Left ventricle myocardium superior (tissue), 1 donor: ENCODE data around the gene MYCBPAP. TPM values are rescaled to one million over a fixed set of nuclear protein-coding genes. Genes with fewer than 3 reads are reported as not detected.
A peak's percentile ranks its signal among the peaks of the same experiment; 100 is the strongest.

Experiments
- ATAC-seq: fragments of 200-7000 bp; cut with Tn5 transposase; one replicate; pipeline ENCODE4 v1.9.1; 2020; ENCODE audit warnings: mild to moderate bottlenecking, moderate library complexity
- DNase-seq: peaks from one replicate; pipeline ENCODE4 v3.0.0-alpha.2; 2020
- intact Hi-C: fragments of 100-400 bp; cut with micrococcal nuclease; formaldehyde crosslinking; loops from one replicate; pipeline ENCODE4 v1.11.0; 2022
- total RNA-seq: library from RNA; stranded (reverse); fragmentation: NEBNext Ultra II Directional; extraction: Animal tissue kit (Norgen Biotek cat#: 25700); gene quantifications from one replicate; pipeline ENCODE4 v1.2.1, GENCODE V29; 2021
- donor health status: DM: no; HTN: yes; CAD: no; lungs with severe emphysema.

The MYCBPAP gene
- total RNA-seq, 1 donor from 2014 or later: 0.55 TPM

DNA sequence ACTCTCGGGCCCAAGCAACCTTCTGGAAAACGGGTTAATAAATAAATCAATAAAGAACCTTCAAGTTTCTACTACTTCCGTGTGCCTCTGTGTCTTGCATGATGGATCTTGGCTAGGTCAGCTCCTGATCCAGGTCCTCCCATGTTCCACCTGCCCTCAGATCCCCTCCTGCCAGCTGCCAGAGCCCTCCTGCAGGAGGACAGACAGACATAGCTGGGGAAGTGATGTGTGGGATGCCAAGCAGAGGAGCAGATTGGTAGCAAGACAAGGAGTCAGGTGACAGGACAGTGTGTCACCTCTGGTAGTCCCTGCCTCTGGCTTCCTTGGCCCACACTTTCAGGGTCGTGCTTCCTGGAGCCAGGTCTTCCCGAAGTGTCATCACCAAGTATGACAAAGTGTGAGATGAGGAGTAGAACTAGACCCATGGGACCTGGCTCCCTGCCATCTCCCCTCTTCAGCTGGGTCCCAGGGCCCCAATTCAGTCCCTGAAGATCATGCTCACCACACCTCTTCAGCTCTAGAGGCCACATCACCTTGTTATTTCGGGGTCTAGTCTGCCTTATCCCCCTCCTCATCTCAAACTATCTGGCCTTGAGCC is 23.3 kb downstream of the MYCBPAP start:
- ATAC-seq: no peak
- no peak for DNase-seq
- intact Hi-C loops: no loop called here

- DNase-seq (no peak), ATAC-seq (peak; percentile 43)
- intact Hi-C loops: no loop called here
These were observed 24.3 kb downstream of the MYCBPAP start, which contains the start of gene EPN3 for GRCh38 chr17:50532452-50533024. Gene EPN3 (plus strand): TSS chr17:50532735. CDS start chr17:50536557, 3,822 bp downstream.

GRCh38 chr17:50533185-50533584 is 24.9 kb downstream of the MYCBPAP start:
- intact Hi-C loops: no loop called here
- DNase-seq (no peak), ATAC-seq (peak; percentile 36)

- peak; percentile 91 for DNase-seq
- ATAC-seq: peak; percentile 88
- intact Hi-C loops: no loop called here
These were observed 25.5 kb downstream of the MYCBPAP start for GRCh38 chr17:50533720-50534148.

DNA sequence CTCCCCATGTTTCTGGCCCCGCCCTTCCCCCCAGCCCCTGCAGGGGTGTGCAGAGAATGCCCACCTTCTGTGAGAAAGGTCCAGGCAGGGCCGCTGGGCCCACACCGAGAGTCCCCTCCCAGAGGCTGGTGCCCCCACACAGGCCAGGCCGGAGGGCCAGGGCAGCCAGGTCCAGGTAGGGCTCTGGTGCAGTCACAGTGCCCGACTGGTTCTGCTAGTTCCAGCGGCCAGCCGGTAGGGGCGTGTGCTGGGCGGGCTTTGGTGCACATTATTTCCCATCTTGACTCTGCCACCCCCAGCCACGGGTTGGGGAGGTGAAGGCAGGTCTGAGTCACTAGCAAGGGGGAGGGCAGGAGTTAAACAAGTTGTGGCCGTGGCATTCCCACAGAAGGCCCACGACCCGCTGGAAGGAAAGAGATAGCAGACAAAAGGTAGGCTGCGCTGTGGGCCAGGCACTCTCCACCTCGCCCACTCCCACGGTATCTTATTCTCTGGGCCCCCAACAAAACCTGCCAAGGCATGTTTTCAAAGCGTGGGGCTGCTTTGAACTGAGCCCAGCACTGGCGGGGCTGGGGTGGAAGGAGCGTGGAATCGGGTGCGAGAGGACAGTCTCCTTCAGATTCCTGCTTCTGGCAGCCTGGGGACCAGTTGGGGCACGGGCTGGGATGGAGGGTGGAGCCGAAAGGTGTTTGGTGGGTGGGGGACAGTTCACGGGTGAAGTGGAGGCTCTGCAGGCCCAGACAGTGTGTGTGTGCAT is 26.2 kb downstream of the MYCBPAP start:
- intact Hi-C loops: no loop called here
- ATAC-seq: peak; percentile 64
- DNase-seq: peak; percentile 59

- ATAC-seq (no peak), DNase-seq (no peak)
- intact Hi-C loops: no loop called here
These were observed 26.7 kb downstream of the MYCBPAP start for GRCh38 chr17:50534979-50535326.

DNA sequence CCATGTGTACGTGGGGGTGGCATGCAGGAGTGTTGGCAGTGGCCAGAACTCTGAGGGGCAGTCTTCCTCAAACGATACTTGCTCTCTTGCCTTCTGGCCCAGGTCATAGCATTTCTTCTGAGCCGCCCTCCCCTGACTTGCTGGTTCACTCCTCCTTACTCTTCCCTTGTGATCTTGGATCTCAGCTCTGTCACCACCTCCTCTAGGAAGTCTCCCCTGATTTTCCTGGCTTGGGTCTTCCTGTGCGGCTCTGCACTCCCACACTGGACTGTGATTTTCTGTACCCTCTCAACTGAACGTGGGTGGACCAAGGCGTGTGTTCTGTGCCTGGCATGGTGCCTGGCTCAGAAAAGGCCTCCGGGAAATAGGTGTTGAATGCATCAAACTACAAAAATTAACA is 27.2 kb downstream of the MYCBPAP start:
- ATAC-seq: no peak
- intact Hi-C loops: no loop called here
- no peak for DNase-seq

GRCh38 chr17:50536683-50537646 is 28.7 kb downstream of the MYCBPAP start:
- DNase-seq (no peak), ATAC-seq (no peak)
- intact Hi-C loops: no loop called here

- intact Hi-C loops: no loop called here
- DNase-seq (no peak), ATAC-seq (no peak)
These were observed 29.7 kb downstream of the MYCBPAP start for GRCh38 chr17:50537721-50538548.

GRCh38 chr17:50538549-50539410 is 30.5 kb downstream of the MYCBPAP start:
- intact Hi-C loops: no loop called here
- ATAC-seq: no peak
- DNase-seq: no peak

- intact Hi-C loops: loop anchor here (5.0 kb wide), 1 partner anchor 58 kb away; no protein-coding TSS in a partner anchor
- DNase-seq (no peak), ATAC-seq (no peak)
These were observed 31.7 kb downstream of the MYCBPAP start for GRCh38 chr17:50539762-50540559.

DNA sequence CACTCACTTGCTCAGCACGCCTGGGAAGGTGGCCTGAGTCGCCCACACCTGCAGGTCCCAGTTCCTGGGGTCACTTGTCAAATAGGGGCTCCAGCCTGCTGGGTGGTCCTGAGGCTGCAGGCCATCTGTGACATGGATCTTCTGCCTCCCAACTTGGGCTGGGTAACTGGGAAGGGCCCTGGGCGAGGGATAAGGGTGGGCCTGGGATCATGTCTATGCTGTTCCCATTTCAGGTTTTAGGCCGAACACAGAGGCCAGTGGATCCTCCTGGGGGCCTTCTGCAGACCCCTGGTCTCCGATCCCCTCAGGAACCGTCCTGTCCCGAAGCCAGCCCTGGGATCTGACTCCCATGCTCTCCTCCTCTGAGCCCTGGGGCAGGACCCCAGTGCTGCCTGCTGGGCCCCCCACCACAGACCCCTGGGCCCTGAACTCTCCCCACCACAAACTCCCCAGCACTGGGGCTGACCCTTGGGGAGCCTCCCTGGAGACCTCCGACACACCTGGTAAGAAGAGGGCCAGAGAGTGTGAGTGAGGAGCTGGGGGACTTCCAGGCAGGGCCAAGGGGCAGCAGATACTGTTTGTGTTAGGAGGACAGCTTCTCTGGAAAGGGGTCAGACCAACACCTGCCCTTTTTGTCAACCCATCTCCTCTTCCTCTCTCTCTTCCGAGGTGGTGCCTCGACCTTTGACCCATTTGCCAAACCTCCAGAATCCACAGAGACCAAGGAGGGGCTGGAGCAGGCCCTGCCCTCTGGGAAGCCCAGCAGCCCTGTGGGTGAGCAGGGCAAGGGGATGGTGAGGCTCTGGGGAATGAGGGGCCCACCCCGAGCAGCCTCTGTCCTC is 32.5 kb downstream of the MYCBPAP start:
- ATAC-seq: no peak
- intact Hi-C loops: loop anchor here (5.0 kb wide), 1 partner anchor 58 kb away; no protein-coding TSS in a partner anchor
- DNase-seq: no peak

DNA sequence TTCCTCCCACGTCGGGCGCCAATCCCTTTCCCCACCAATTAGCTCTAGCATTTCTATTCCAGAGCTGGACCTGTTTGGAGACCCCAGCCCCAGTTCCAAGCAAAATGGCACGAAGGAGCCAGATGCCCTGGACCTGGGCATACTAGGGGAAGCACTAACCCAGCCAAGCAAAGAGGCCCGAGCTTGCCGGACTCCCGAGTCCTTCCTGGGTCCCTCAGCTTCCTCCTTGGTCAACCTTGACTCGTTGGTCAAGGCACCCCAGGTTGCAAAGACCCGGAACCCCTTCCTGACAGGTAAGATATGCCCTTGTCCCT is 33.1 kb downstream of the MYCBPAP start:
- no peak for ATAC-seq
- DNase-seq: no peak
- intact Hi-C loops: loop anchor here (5.0 kb wide), 1 partner anchor 59 kb away; no protein-coding TSS in a partner anchor

GRCh38 chr17:50541716-50542688 is 33.8 kb downstream of the MYCBPAP start:
- ATAC-seq (peak; percentile 93), DNase-seq (peak; percentile 94)
- intact Hi-C loops: loop anchor here (5.0 kb wide), 1 partner anchor 60 kb away; no protein-coding TSS in a partner anchor
